Type B pancreatic cell (in vitro differentiated cells): ENCODE measurements around the gene ARPC2. TPM values are rescaled to one million over a fixed set of nuclear protein-coding genes. Genes with fewer than 3 reads are reported as not detected.

Source experiments
- DNase-seq: peaks from one replicate; pipeline ENCODE4 v3.0.0; 2021; ENCODE audit warnings: mixed read lengths; ENCODE audit not compliant: unreplicated experiment; ENCODE audit errors: extremely low spot score
- H3K27ac Mint-ChIP-seq: 2 replicates; pipeline ENCODE4 v1.8.0; 2021; ENCODE audit warnings: mild to moderate bottlenecking, mixed read lengths
- H3K27me3 Mint-ChIP-seq: 2 replicates; pipeline ENCODE4 v1.8.0; 2021; ENCODE audit warnings: mixed read lengths
- H3K36me3 Mint-ChIP-seq: 2 replicates; pipeline ENCODE4 v1.8.0; 2021; ENCODE audit warnings: mixed read lengths
- H3K4me1 Mint-ChIP-seq: one replicate; pipeline ENCODE4 v1.8.0; 2021; ENCODE audit warnings: mixed read lengths; ENCODE audit not compliant: unreplicated experiment
- H3K4me3 Mint-ChIP-seq: 2 replicates; pipeline ENCODE4 v1.8.0; 2021; ENCODE audit warnings: mild to moderate bottlenecking, mixed read lengths
- H3K9me3 Mint-ChIP-seq: 2 replicates; pipeline ENCODE4 v1.8.0; 2021; ENCODE audit warnings: mixed read lengths
- total RNA-seq: library from RNA; stranded (reverse); gene quantifications from 2 replicates; pipeline ENCODE4 v1.2.1, GENCODE V29; 2021; ENCODE audit warnings: low replicate concordance
- TF ChIP-seq, protein P1 (sequence below): fragments of 200-600 bp; sonication (generic); conservative IDR thresholded peaks from 2 replicates; pipeline ENCODE4 v1.5.0; 2021; ENCODE audit warnings: antibody characterized with exemption, mild to moderate bottlenecking

Gene ARPC2
- total RNA-seq, 1 donor from 2014 or later = 211 TPM

DNA sequence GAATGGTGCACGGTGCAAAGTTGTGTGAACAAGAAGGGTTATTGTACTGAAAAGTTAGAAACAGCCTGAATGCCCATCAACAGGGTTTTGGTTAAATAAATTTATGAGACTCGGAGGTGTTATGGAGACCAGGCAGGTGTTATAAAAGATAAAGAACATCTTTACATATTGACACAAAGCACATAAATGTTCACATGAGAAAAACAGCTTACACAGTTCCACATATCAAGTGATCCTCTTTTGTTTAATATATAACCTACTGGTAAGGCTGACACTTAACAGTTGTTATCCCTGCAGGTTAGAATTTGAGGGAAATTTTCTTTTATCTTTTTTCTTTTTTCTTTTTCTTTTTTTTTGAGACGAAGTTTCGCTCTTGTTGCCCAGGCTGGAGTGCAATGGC is 20.0 kb upstream of the ARPC2 start:
- DNase-seq = no peak
- H3K4me1 Mint-ChIP-seq = no peaks in the 10 kb centered on the region
- peaks cover 15% of the 10 kb centered on the region for H3K27me3 Mint-ChIP-seq
- TF ChIP-seq, protein P1, sequence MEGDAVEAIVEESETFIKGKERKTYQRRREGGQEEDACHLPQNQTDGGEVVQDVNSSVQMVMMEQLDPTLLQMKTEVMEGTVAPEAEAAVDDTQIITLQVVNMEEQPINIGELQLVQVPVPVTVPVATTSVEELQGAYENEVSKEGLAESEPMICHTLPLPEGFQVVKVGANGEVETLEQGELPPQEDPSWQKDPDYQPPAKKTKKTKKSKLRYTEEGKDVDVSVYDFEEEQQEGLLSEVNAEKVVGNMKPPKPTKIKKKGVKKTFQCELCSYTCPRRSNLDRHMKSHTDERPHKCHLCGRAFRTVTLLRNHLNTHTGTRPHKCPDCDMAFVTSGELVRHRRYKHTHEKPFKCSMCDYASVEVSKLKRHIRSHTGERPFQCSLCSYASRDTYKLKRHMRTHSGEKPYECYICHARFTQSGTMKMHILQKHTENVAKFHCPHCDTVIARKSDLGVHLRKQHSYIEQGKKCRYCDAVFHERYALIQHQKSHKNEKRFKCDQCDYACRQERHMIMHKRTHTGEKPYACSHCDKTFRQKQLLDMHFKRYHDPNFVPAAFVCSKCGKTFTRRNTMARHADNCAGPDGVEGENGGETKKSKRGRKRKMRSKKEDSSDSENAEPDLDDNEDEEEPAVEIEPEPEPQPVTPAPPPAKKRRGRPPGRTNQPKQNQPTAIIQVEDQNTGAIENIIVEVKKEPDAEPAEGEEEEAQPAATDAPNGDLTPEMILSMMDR = no peak
- no peak overlapping the region for H3K27ac Mint-ChIP-seq
- H3K36me3 Mint-ChIP-seq = no peaks in the 10 kb centered on the region
- no peaks in the 10 kb centered on the region for H3K9me3 Mint-ChIP-seq
- H3K4me3 Mint-ChIP-seq = no peak overlapping the region

DNA sequence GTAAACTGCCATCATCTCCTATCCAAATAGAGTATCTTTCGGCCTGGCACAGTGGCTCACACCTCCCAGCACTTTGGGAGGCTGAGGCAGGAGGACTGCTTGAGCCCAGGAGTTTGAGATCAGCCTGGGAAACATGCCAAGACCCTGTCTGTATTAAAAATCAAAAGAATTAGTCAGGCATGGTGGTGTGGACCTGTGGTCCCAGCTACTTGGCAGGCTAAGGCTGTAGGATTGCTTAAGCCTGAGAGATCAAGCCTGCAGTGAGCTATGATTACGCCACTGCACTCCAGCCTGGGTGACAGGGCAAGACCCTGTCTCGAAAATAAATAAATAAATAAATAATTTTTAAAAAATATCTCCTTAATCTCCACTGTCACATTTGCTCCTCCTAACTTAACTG is 14.7 kb upstream of the ARPC2 start:
- H3K9me3 Mint-ChIP-seq = no peaks in the 10 kb centered on the region
- H3K27me3 Mint-ChIP-seq = peaks cover 15% of the 10 kb centered on the region
- no peak for DNase-seq
- H3K36me3 Mint-ChIP-seq = no peaks in the 10 kb centered on the region
- H3K4me3 Mint-ChIP-seq = no peak overlapping the region
- no peak overlapping the region for H3K27ac Mint-ChIP-seq
- no peaks in the 10 kb centered on the region for H3K4me1 Mint-ChIP-seq
- TF ChIP-seq, protein P1 = no peak

DNA sequence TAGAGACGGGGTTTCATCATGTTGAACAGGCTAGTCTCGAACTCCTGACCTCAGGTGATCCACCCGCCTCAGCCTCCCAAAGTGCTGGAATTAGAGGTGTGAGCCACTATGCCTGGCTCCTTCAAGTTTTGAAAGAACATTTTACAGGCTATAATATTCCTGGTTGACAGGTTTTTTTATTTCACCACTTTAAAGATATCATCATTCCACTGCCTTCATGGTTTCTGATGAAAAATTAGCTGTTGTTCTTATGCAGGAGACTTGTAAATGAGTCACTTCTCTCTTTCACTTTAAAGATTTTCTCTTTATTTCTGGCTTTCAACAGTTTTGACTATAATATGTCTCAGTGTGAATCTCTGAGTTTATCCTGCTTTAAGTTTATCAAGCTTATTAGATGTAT is 7.9 kb upstream of the ARPC2 start:
- DNase-seq = no peak
- Mint-ChIP-seq H3K27ac (no peak overlapping the region), H3K9me3 (no peaks in the 10 kb centered on the region), H3K27me3 (peaks cover 21% of the 10 kb centered on the region), H3K4me1 (no peaks in the 10 kb centered on the region), H3K36me3 (no peaks in the 10 kb centered on the region), H3K4me3 (no peak overlapping the region)
- TF ChIP-seq, protein P1 = no peak

DNA sequence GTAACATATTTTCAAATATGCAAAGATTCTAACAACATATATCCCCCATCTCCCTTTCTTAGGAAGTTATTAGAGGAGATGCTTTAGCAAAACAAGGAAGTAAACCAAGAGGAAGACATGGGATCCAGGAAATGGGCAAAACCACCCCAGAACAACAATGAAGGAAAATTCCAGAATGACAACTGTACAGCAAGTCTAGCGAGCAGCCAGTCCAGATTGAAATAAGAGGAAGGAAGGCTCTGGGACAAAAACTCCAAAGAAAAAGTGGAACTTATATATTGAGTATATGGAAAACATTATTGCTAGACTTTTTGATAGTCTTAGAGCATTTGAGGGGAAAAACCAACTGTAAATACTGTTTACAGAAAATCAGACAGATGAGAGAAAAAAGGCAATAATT is 2.9 kb upstream of the ARPC2 start:
- no peaks in the 10 kb centered on the region for H3K9me3 Mint-ChIP-seq
- no peak for DNase-seq

DNA sequence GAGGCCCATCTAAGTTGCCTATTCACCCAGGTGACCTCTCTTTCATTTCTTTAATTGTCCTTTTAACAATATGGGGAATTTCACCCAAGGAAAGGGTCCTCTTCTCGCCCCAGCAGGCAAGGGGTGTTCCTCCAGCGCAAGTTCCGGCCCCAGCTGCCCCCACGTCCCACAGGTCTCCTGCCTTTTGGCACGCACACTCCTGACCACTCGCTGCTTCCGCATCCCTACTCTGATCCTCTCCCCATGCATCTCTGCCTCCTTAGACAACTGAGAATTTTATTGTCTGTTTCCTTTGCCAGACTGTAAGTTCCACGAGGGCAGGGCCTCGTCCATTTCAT is 684 bp upstream of the ARPC2 start:
- H3K4me3 Mint-ChIP-seq = peak overlapping the region; percentile 95
- peak overlapping the region; percentile 95 for H3K27ac Mint-ChIP-seq

More for the DNA sequence above, 2.9 kb upstream of the ARPC2 start:
- Mint-ChIP-seq H3K36me3 (no peaks in the 10 kb centered on the region), H3K4me3 (no peak overlapping the region), H3K27me3 (peaks cover 21% of the 10 kb centered on the region), H3K27ac (no peak overlapping the region), H3K4me1 (peaks cover 11% of the 10 kb centered on the region)
- TF ChIP-seq, protein P1 = no peak

More for the DNA sequence above, 684 bp upstream of the ARPC2 start:
- H3K27me3 Mint-ChIP-seq = peaks cover 11% of the 10 kb centered on the region
- peaks cover 4% of the 10 kb centered on the region for H3K36me3 Mint-ChIP-seq
- TF ChIP-seq, protein P1 = no peak
- H3K9me3 Mint-ChIP-seq = no peaks in the 10 kb centered on the region
- DNase-seq = no peak
- peaks cover 31% of the 10 kb centered on the region for H3K4me1 Mint-ChIP-seq
